ENCODE data around the gene KCNAB1. TPM values are rescaled to one million over a fixed set of nuclear protein-coding genes. Genes with fewer than 3 reads are reported as not detected.

KCNAB1 gene
- total and polyA plus RNA-seq, 2 donors (not counting 3 experiments of a cell fraction or from before 2014, with no cell fraction given), result 0.21 TPM; not detected in 1

- H3K36me3 ChIP-seq (ENCODE audit: control insufficient read depth in 2 of 2, extremely low read depth in 1 of 2, insufficient read depth in 2 of 2, low read length in 2 of 2), result no peaks in the 10 kb centered on the region
- no peak for TF ChIP-seq CTCF (IDR thresholded peaks at IDR 0.05; ENCODE audit: extremely low read depth in 1 of 2, insufficient read depth in 1 of 2, low read depth in 1 of 2, low read length in 2 of 2)
- no peak for TF ChIP-seq MAX (IDR thresholded peaks at IDR 0.05; ENCODE audit: insufficient read depth, insufficient read length)
- TF ChIP-seq EZH2 (IDR thresholded peaks at IDR 0.05; ENCODE audit: borderline replicate concordance, low read depth, low read length, severe bottlenecking), result no peak
- no peak for TF ChIP-seq MYC (IDR thresholded peaks at IDR 0.05; ENCODE audit: low read depth, low read length)
- no peak for TF ChIP-seq GATA2 (IDR thresholded peaks at IDR 0.05; ENCODE audit: insufficient read depth, insufficient read length, low read depth, low read length)
- TF ChIP-seq FOS (IDR thresholded peaks at IDR 0.05; ENCODE audit: borderline replicate concordance, insufficient read depth, low read length), result no peak
- no peak for TF ChIP-seq JUN (IDR thresholded peaks at IDR 0.05; ENCODE audit: borderline replicate concordance, insufficient read depth, insufficient read length, low read depth)
- TF ChIP-seq POLR2A (IDR thresholded peaks at IDR 0.05; ENCODE audit: low read depth, low read length), result no peak
- TF ChIP-seq POLR2AphosphoS5 (IDR thresholded peaks at IDR 0.05; ENCODE audit: insufficient read depth, low read depth, low read length), result no peak
- H3K4me2 ChIP-seq (ENCODE audit: insufficient read depth, low read length), result no peak overlapping the region
- BruUV-seq (replicated peaks), result no TSS peak
- DNase-seq (ENCODE audit: low read depth, low spot score) (no peak), FAIRE-seq (peak; percentile 28)
- no peaks in the 10 kb centered on the region for H3K27me3 ChIP-seq (ENCODE audit: control insufficient read depth in 2 of 2, insufficient read depth in 2 of 2, low read length in 2 of 2)
- dilution Hi-C loops (cut with MboI; ENCODE audit: extremely low pct_ligation_motif_present, low sequenced_read_pairs), result no loop called here
- no peak overlapping the region for H3K27ac ChIP-seq (ENCODE audit: insufficient read depth, low read depth, low read length)
- CTCF ChIA-PET, result interaction anchor here (1.0 to 8.9 kb wide), 5 partner anchors 10 to 305 kb away, joined by 3 to 155 read pairs (median 4); no protein-coding TSS in a partner anchor
- peaks cover 5% of the 10 kb centered on the region for H3K4me1 ChIP-seq (ENCODE audit: control insufficient read depth, extremely low read depth, insufficient read depth, low read length)
- no peak overlapping the region for H3K9ac ChIP-seq (replicated peaks; ENCODE audit: extremely low read depth, insufficient read depth, low read length)
- intact Hi-C loops (cut with micrococcal nuclease), result no loop called here
- no peaks in the 10 kb centered on the region for H3K9me1 ChIP-seq (replicated peaks; ENCODE audit: control insufficient read depth, extremely low read depth, insufficient read depth, low read length)
- no peak overlapping the region for H3K4me3 ChIP-seq (replicated peaks in 1 of 3; ENCODE audit: insufficient read depth in 1 of 3, low read depth in 1 of 3, low read length in 3 of 3)
- H3K79me2 ChIP-seq (ENCODE audit: control insufficient read depth, insufficient read depth, low read length), result no peaks in the 10 kb centered on the region
- H3K9me3 ChIP-seq (replicated peaks; ENCODE audit: control insufficient read depth, insufficient read depth, low read length), result no peaks in the 10 kb centered on the region
- H4K20me1 ChIP-seq (replicated peaks; ENCODE audit: control insufficient read depth, extremely low read depth, insufficient read depth, low read length), result no peaks in the 10 kb centered on the region
- H2AFZ ChIP-seq (ENCODE audit: low read depth, low read length), result no peak overlapping the region
- POLR2A ChIA-PET, result no interaction called here
Measured at GRCh38 chr3:156456771-156457224, 336.4 kb downstream of the KCNAB1 start.

Data from endothelial cell of umbilical vein (primary cell).